Skeletal muscle tissue (tissue), 4 donors: ENCODE measurements around the gene RNF213. TPM values are rescaled to one million over a fixed set of nuclear protein-coding genes. Genes with fewer than 3 reads are reported as not detected.

Experiments used
- H3K27ac ChIP-seq: one replicate; pipeline ENCODE4 v1.7.0; 2013; ENCODE audit warnings: mild to moderate bottlenecking, low read depth, low read length, inconsistent platforms
- H3K27me3 ChIP-seq, 3 donors: one replicate each; pipeline ENCODE4 v1.7.0; 2013; ENCODE audit warnings: low read length in 3 of 3; ENCODE audit not compliant: control insufficient read depth in 3 of 3, insufficient read depth in 3 of 3
- H3K36me3 ChIP-seq, 3 donors: one replicate each; pipeline ENCODE4 v1.7.0; 2013; ENCODE audit warnings: low read length in 3 of 3; ENCODE audit not compliant: control insufficient read depth in 3 of 3, insufficient read depth in 3 of 3
- H3K4me1 ChIP-seq, 3 donors: one replicate each; pipeline ENCODE4 v1.7.0; 2013; ENCODE audit warnings: low read length in 3 of 3, mild to moderate bottlenecking in 3 of 3; ENCODE audit not compliant: control insufficient read depth in 3 of 3, insufficient read depth in 3 of 3
- H3K4me3 ChIP-seq, 3 donors: one replicate each; pipeline ENCODE4 v1.7.0; 2013; ENCODE audit warnings: low read length in 3 of 3
- H3K9ac ChIP-seq, 3 donors: one replicate each; pipeline ENCODE4 v1.7.0; 2013; ENCODE audit warnings: low read length in 3 of 3, mild to moderate bottlenecking in 3 of 3, moderate library complexity in 2 of 3, low read depth in 1 of 3
- H3K9me3 ChIP-seq, 3 donors: one replicate each; pipeline ENCODE4 v1.7.0; 2013; ENCODE audit warnings: low read length in 3 of 3; ENCODE audit not compliant: control insufficient read depth in 3 of 3
- total RNA-seq: library from RNA; depleted of rRNA; stranded (reverse); fragments of >200 nt; gene quantifications from one replicate; pipeline ENCODE4 v1.2.3, GENCODE V29; 2014
- donor health status: Osteomylitis.

RNF213 gene
- total RNA-seq, 1 donor from 2014 or later: 63.2 TPM

DNA sequence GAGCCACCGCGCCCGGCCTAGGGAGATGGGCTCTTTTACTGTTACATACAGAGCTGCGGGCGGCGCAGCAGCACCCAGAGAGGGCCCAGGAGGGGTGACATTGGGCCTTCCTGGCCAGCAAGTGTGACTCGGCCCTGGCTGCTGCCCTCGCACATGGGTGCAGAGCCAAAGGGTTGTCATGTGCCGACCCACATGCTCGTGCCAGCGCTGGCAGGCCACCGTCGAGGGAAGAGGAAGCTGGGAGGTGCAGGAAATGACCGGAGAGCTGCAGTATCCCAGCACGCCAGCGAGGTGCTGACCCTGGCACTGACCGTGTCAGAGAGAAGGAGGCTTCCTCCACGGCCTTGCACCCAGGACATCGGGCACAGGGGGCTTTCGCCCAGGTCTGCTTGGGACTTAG, 162.3 kb downstream of the RNF213 start:
- peaks cover 7 to 17% (median 14%) of the 10 kb centered on the region in 3 donors for H3K36me3 ChIP-seq
- H3K27ac ChIP-seq: no peak overlapping the region
- no peaks in the 10 kb centered on the region for H3K9me3 ChIP-seq
- no peaks in the 10 kb centered on the region for H3K27me3 ChIP-seq
- H3K9ac ChIP-seq: peak overlapping the region in 2 of 3 donors; percentile 56 to 75
- H3K4me3 ChIP-seq: peak overlapping the region in 2 of 3 donors; percentile 55 to 72
- H3K4me1 ChIP-seq: peaks cover 9 to 39% (median 23%) of the 10 kb centered on the region in 3 donors

- H3K27ac ChIP-seq: no peak overlapping the region
- H3K4me1 ChIP-seq: peaks cover 9 to 34% (median 21%) of the 10 kb centered on the region in 3 donors
- H3K36me3 ChIP-seq: peaks cover 8 to 21% (median 11%) of the 10 kb centered on the region in 3 donors
- no peaks in the 10 kb centered on the region for H3K27me3 ChIP-seq
- H3K4me3 ChIP-seq: peak overlapping the region in 2 of 3 donors; percentile 55 to 72
- no peaks in the 10 kb centered on the region for H3K9me3 ChIP-seq
- H3K9ac ChIP-seq: peak overlapping the region in 2 of 3 donors; percentile 56 to 75
These were observed 163.0 kb downstream of the RNF213 start for GRCh38 chr17:80423536-80424225.

DNA sequence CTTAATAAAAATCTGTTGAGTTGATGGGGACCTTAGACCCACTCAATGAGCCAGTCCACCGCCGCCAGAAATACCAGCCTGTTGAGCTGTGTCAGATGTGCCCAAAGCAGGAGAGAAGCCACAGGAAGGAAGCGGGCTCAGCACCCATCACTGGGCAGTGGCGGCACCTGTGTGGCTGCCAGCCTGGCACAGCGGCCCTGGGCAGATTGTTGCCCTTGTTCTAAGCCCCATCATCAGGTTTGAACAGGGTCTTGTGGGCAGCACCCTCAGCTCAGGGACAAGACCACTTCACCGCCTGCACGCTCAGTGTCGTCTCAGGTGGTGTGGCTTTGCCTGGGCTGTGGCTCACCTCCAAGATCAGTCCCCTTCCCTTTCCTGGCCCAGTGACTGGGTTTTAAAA, 163.6 kb downstream of the RNF213 start:
- Histone ChIP-seq H3K4me3 (no peak overlapping the region), H3K36me3 (peaks cover 9 to 25% (median 15%) of the 10 kb centered on the region in 3 donors), H3K4me1 (peaks cover 9 to 33% (median 21%) of the 10 kb centered on the region in 3 donors), H3K27ac (no peak overlapping the region), H3K9ac (peak overlapping the region in 1 of 3 donors; percentile 32), H3K27me3 (no peaks in the 10 kb centered on the region), H3K9me3 (no peaks in the 10 kb centered on the region)

- Histone ChIP-seq H3K4me1 (peaks cover 9 to 30% (median 21%) of the 10 kb centered on the region in 3 donors), H3K4me3 (no peak overlapping the region), H3K9ac (no peak overlapping the region), H3K9me3 (no peaks in the 10 kb centered on the region), H3K27me3 (no peaks in the 10 kb centered on the region), H3K27ac (no peak overlapping the region), H3K36me3 (peaks cover 7 to 20% (median 8%) of the 10 kb centered on the region in 3 donors)
These were observed 164.5 kb downstream of the RNF213 start for GRCh38 chr17:80424878-80425765.

- Histone ChIP-seq H3K36me3 (peaks cover 7 to 18% (median 9%) of the 10 kb centered on the region in 3 donors), H3K4me1 (peaks cover 9 to 30% (median 21%) of the 10 kb centered on the region in 3 donors), H3K27me3 (no peaks in the 10 kb centered on the region), H3K4me3 (no peak overlapping the region), H3K27ac (no peak overlapping the region), H3K9me3 (no peaks in the 10 kb centered on the region), H3K9ac (no peak overlapping the region)
These were observed 165.3 kb downstream of the RNF213 start for GRCh38 chr17:80425835-80426426.

- Histone ChIP-seq H3K27ac (no peak overlapping the region), H3K9ac (peak overlapping the region in 2 of 3 donors; percentile 57 to 70), H3K4me1 (peaks cover 9 to 30% (median 21%) of the 10 kb centered on the region in 3 donors), H3K27me3 (no peaks in the 10 kb centered on the region), H3K4me3 (no peak overlapping the region), H3K36me3 (peaks cover 7 to 18% (median 9%) of the 10 kb centered on the region in 3 donors), H3K9me3 (no peaks in the 10 kb centered on the region)
These were observed 166.1 kb downstream of the RNF213 start for GRCh38 chr17:80426671-80427326.

DNA sequence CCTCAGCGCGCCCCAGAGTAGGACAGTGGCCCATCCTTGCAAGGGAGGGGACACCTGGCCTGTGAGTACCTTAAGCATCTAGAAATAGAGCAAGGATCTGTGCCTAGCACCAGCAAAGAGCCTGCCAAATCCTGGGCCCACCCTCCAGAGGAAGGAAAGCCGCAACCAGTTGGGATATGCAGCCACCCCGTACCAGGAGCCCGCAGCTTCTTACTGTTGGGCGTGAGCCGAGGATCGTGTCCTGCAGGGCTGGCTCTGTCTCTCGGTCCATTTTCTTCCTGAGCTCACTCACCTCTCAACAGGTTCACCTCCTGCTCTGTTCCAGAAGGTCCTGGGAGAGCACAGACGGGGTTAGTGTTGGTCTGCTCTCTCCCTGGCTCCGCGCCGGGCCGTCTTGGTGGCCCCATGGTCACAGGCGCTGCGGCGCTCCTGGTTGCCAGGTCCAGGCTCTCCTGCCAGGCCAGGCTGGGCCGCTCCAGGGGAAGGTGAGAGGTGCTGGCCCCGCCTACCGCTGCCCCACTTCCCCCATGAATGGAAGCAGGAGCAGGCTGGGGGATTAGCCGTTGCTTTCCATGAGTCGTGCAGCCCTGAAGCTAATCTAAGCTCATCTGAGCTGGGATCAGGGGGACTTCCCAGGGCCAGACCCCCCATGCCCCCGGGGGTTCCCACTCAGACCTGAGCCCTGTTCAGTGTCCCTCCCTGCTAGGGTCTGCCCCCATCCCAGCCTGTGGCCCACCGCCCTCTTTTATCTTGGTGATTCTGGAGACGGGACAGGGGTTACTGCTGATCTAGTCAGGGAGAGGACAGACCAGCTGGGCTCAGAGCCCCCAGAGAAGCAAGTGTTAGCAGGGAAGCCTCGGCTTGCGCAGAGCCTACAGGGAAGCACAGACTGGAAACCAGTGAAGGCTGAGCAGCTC, 167.0 kb downstream of the RNF213 start:
- Histone ChIP-seq H3K4me3 (no peak overlapping the region), H3K9ac (peak overlapping the region in 1 of 3 donors; percentile 57), H3K9me3 (no peaks in the 10 kb centered on the region), H3K27ac (no peak overlapping the region), H3K27me3 (no peaks in the 10 kb centered on the region), H3K36me3 (peaks cover 7 to 18% (median 9%) of the 10 kb centered on the region in 3 donors), H3K4me1 (peaks cover 9 to 26% (median 17%) of the 10 kb centered on the region in 3 donors)

GRCh38 chr17:80428363-80428762, 167.7 kb downstream of the RNF213 start:
- H3K36me3 ChIP-seq: peaks cover 7 to 18% (median 9%) of the 10 kb centered on the region in 3 donors
- no peak overlapping the region for H3K4me3 ChIP-seq
- peaks cover 3 to 18% (median 11%) of the 10 kb centered on the region in 3 donors for H3K4me1 ChIP-seq
- H3K9me3 ChIP-seq: no peaks in the 10 kb centered on the region
- no peak overlapping the region for H3K9ac ChIP-seq
- no peaks in the 10 kb centered on the region for H3K27me3 ChIP-seq
- no peak overlapping the region for H3K27ac ChIP-seq
